ENCODE results near the gene ZNF532.

DNA sequence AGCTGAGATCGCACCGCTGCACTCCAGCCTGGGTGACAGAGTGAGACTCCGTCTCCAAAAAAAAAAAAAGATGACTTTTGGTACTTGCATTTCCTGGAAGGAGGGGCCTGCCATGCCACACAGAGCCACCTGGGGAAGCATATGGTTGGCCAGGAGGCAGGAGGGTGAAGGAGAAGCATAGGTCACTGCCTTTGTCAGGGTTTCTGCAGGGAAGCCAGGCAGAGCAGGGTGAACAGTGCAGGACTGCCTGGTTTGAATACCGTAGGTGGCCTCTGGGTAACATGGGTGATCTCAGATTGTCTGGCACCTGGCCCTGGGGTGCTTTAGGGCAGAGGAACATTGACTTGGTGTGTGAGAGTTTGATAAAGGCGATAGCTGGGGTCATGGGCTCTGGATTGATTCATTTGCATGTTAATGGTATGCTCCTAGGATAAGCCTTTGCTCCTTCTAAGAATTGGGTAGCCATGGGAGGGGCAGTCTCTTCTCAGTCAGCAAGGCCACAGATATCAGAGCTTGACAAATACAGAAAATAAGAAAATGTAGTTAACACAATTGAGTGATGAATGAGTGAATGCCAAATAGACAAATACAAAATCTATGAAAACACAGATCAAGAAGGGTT is 151.0 kb downstream of the ZNF532 start:
- TF ChIP-seq, protein P1, sequence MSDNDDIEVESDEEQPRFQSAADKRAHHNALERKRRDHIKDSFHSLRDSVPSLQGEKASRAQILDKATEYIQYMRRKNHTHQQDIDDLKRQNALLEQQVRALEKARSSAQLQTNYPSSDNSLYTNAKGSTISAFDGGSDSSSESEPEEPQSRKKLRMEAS (IDR thresholded peaks at IDR 0.05; ENCODE audit: low read depth, low read length): no peak
- TF ChIP-seq, protein P2, sequence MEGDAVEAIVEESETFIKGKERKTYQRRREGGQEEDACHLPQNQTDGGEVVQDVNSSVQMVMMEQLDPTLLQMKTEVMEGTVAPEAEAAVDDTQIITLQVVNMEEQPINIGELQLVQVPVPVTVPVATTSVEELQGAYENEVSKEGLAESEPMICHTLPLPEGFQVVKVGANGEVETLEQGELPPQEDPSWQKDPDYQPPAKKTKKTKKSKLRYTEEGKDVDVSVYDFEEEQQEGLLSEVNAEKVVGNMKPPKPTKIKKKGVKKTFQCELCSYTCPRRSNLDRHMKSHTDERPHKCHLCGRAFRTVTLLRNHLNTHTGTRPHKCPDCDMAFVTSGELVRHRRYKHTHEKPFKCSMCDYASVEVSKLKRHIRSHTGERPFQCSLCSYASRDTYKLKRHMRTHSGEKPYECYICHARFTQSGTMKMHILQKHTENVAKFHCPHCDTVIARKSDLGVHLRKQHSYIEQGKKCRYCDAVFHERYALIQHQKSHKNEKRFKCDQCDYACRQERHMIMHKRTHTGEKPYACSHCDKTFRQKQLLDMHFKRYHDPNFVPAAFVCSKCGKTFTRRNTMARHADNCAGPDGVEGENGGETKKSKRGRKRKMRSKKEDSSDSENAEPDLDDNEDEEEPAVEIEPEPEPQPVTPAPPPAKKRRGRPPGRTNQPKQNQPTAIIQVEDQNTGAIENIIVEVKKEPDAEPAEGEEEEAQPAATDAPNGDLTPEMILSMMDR (IDR thresholded peaks at IDR 0.05; ENCODE audit: low read depth, low read length): no peak
